Measurements from ENCODE around the gene SH3BP5. TPM values are rescaled to one million over a fixed set of nuclear protein-coding genes. Genes with fewer than 3 reads are reported as not detected.

Gene SH3BP5
- total and polyA plus RNA-seq, 12 donors: 6.7 to 22.4 (median 9.8) TPM

- DNase-seq: no peak
- H3K36me3 ChIP-seq: peaks cover 0 to 67% (median 10%) of the 10 kb centered on the region in 9 donors
- no peak overlapping the region for H3K4me3 ChIP-seq
- WGBS, 2 donors: 78 to 93% methylated on average over 4 of the region's 4 CpGs
- H3K4me1 ChIP-seq: peaks cover 0 to 28% (median 6%) of the 10 kb centered on the region in 9 donors
- no peak for ATAC-seq
- H3K27ac ChIP-seq: no peak overlapping the region
- TF ChIP-seq, protein P1, sequence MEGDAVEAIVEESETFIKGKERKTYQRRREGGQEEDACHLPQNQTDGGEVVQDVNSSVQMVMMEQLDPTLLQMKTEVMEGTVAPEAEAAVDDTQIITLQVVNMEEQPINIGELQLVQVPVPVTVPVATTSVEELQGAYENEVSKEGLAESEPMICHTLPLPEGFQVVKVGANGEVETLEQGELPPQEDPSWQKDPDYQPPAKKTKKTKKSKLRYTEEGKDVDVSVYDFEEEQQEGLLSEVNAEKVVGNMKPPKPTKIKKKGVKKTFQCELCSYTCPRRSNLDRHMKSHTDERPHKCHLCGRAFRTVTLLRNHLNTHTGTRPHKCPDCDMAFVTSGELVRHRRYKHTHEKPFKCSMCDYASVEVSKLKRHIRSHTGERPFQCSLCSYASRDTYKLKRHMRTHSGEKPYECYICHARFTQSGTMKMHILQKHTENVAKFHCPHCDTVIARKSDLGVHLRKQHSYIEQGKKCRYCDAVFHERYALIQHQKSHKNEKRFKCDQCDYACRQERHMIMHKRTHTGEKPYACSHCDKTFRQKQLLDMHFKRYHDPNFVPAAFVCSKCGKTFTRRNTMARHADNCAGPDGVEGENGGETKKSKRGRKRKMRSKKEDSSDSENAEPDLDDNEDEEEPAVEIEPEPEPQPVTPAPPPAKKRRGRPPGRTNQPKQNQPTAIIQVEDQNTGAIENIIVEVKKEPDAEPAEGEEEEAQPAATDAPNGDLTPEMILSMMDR (IDR thresholded peaks at IDR 0.05): no peak
- intact Hi-C loops (cut with DNase I): loop anchor here in 4 of 10 donors (10.0 kb wide), 1 partner anchor 292 kb away; no protein-coding TSS in a partner anchor
- H3K9me3 ChIP-seq: no peaks in the 10 kb centered on the region
- no peaks in the 10 kb centered on the region for H3K27me3 ChIP-seq
Measured at GRCh38 chr3:15263120-15263519, 69.3 kb downstream of the SH3BP5 start.

- Histone ChIP-seq H3K9me3 (no peaks in the 10 kb centered on the region), H3K27me3 (no peaks in the 10 kb centered on the region), H3K4me3 (no peak overlapping the region), H3K27ac (no peak overlapping the region), H3K36me3 (peaks cover 0 to 72% (median 10%) of the 10 kb centered on the region in 9 donors), H3K4me1 (peaks cover 0 to 30% (median 0%) of the 10 kb centered on the region in 9 donors)
- 88 to 93% methylated on average over 9 of the region's 9 CpGs for WGBS, 2 donors
- intact Hi-C loops (cut with DNase I): loop anchor here in 4 of 10 donors (10.0 kb wide), 1 partner anchor 293 kb away; no protein-coding TSS in a partner anchor
- no peak for DNase-seq
- TF ChIP-seq, protein P1 (IDR thresholded peaks at IDR 0.05): no peak
- no peak for ATAC-seq
Measured at GRCh38 chr3:15262021-15262420, 70.4 kb downstream of the SH3BP5 start.

GRCh38 chr3:15261274-15261673 is 71.1 kb downstream of the SH3BP5 start:
- DNase-seq: no peak
- TF ChIP-seq, protein P1 (IDR thresholded peaks at IDR 0.05): no peak
- no peak overlapping the region for H3K27ac ChIP-seq
- no peak overlapping the region for H3K4me3 ChIP-seq
- ATAC-seq: peak in 1 of 8 donors; percentile 10
- peaks cover 0 to 38% (median 6%) of the 10 kb centered on the region in 9 donors for H3K4me1 ChIP-seq
- H3K36me3 ChIP-seq: peaks cover 0 to 72% (median 15%) of the 10 kb centered on the region in 9 donors
- H3K9me3 ChIP-seq: no peaks in the 10 kb centered on the region
- intact Hi-C loops (cut with DNase I): loop anchor here in 4 of 10 donors (10.0 kb wide), 1 partner anchor 294 kb away; no protein-coding TSS in a partner anchor
- no peaks in the 10 kb centered on the region for H3K27me3 ChIP-seq

DNA sequence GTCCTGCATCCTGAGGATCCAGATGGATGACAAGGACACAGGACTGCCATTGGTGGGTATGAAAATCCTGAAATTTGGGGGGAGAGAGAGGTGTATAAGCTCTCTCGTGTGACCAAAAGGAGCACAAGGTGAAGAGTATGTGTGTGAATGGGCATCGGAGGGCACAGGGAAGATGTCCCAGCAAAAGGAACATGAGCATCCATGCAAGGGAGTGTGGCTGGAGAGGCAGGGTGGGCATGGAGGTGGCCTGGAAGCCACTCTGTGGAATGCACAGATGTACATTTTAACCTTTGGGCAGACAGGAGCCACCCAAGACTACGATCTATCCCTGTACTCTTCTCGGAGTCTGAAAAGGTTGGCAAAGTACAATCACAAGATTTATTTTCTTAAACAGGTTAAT is 71.9 kb downstream of the SH3BP5 start:
- intact Hi-C loops (cut with DNase I): loop anchor here in 4 of 10 donors (10.0 kb wide), 1 partner anchor 294 kb away; no protein-coding TSS in a partner anchor
- peaks cover 0 to 72% (median 19%) of the 10 kb centered on the region in 9 donors for H3K36me3 ChIP-seq

More for the DNA sequence above, 71.9 kb downstream of the SH3BP5 start:
- Histone ChIP-seq H3K9me3 (no peaks in the 10 kb centered on the region), H3K27ac (no peak overlapping the region), H3K4me3 (no peak overlapping the region), H3K4me1 (peaks cover 0 to 41% (median 7%) of the 10 kb centered on the region in 9 donors), H3K27me3 (no peaks in the 10 kb centered on the region)
- TF ChIP-seq, protein P1 (IDR thresholded peaks at IDR 0.05): no peak
- 90 to 95% methylated on average over 4 of the region's 4 CpGs for WGBS, 2 donors
- ATAC-seq (no peak), DNase-seq (no peak)
